Measurements from ENCODE around the gene MAN2A1. TPM values are rescaled to one million over a fixed set of nuclear protein-coding genes. Genes with fewer than 3 reads are reported as not detected.

MAN2A1 gene
- polyA plus RNA-seq, 2 of the 4 experiments (the other 2 are of a cell fraction): 15.8 to 51.5 TPM

GRCh38 chr5:109643791-109644350 is 45.9 kb upstream of the MAN2A1 start:
- POLR2A ChIA-PET: no interaction called here
- no peak for ATAC-seq
- WGBS (ENCODE audit: missing lambda C conversion rate): 16% methylated on average over 4 of the region's 4 CpGs

GRCh38 chr5:109644829-109645228 is 44.9 kb upstream of the MAN2A1 start:
- FAIRE-seq: no peak
- no peaks in the 10 kb centered on the region for H3K4me1 ChIP-seq
- POLR2A ChIA-PET: no interaction called here
- TF ChIP-seq HEYL (CRISPR knock-in tag; IDR thresholded peaks at IDR 0.05) (no peak), GATA3 (IDR thresholded peaks at IDR 0.05; ENCODE audit: borderline replicate concordance) (no peak), MAFK (IDR thresholded peaks at IDR 0.05; ENCODE audit: partially characterized antibody) (no peak), BHLHE40 (IDR thresholded peaks at IDR 0.05; ENCODE audit: low read depth, low read length) (no peak), BCL3 (IDR thresholded peaks at IDR 0.05) (no peak), PBX3 (IDR thresholded peaks at IDR 0.05) (no peak)
- ATAC-seq: no peak
- CTCF ChIA-PET: no interaction called here
- no peak overlapping the region for H3K4me2 ChIP-seq
- 60% methylated on average over 7 of the region's 7 CpGs for WGBS (ENCODE audit: missing lambda C conversion rate)
- H3K4me3 ChIP-seq: no peak overlapping the region
- DNase-seq (ENCODE audit: low read depth in 1 of 2, low spot score in 1 of 2): no peak
- no peaks in the 10 kb centered on the region for H3K9me3 ChIP-seq
- H3K27ac ChIP-seq: no peak overlapping the region

More at GRCh38 chr5:109643791-109644350, 45.9 kb upstream of the MAN2A1 start:
- Histone ChIP-seq H3K4me1 (no peaks in the 10 kb centered on the region), H3K9me3 (no peaks in the 10 kb centered on the region), H3K4me2 (no peak overlapping the region), H3K27ac (no peak overlapping the region), H3K4me3 (no peak overlapping the region)
- DNase-seq (ENCODE audit: low read depth in 1 of 2, low spot score in 1 of 2) (no peak), FAIRE-seq (no peak)
- CTCF ChIA-PET: interaction anchor here (1.5 kb wide), 1 partner anchor 45 kb away, joined by 4 read pairs; no protein-coding TSS in a partner anchor
- TF ChIP-seq JUN (IDR thresholded peaks at IDR 0.05) (no peak), KDM5A (IDR thresholded peaks at IDR 0.05) (no peak), POLR2AphosphoS2 (conservative IDR thresholded peaks at IDR 0.05; ENCODE audit: low read length) (no peak), BHLHE40 (IDR thresholded peaks at IDR 0.05; ENCODE audit: low read depth, low read length) (no peak), NR3C1 (IDR thresholded peaks at IDR 0.05) (no peak), HES2 (IDR thresholded peaks at IDR 0.05) (no peak), SREBF2 (IDR thresholded peaks at IDR 0.05) (no peak), SMC3 (IDR thresholded peaks at IDR 0.05) (no peak), CHD2 (IDR thresholded peaks at IDR 0.05; ENCODE audit: low read length, partially characterized antibody) (no peak), FOXS1 (CRISPR knock-in tag; IDR thresholded peaks at IDR 0.05) (no peak), PBX3 (IDR thresholded peaks at IDR 0.05) (no peak), RNF2 (IDR thresholded peaks at IDR 0.05; ENCODE audit: borderline replicate concordance, low read depth) (no peak), CEBPB (IDR thresholded peaks at IDR 0.05) (no peak), HOXB5 (CRISPR knock-in tag; IDR thresholded peaks at IDR 0.05) (no peak), TP53 (CRISPR knock-in tag; IDR thresholded peaks at IDR 0.05) (no peak), HOXB13 (CRISPR knock-in tag; IDR thresholded peaks at IDR 0.05; ENCODE audit: low read depth) (no peak), HEYL (CRISPR knock-in tag; IDR thresholded peaks at IDR 0.05) (no peak)

GRCh38 chr5:109645707-109646192 is 44.0 kb upstream of the MAN2A1 start:
- FAIRE-seq (no peak), DNase-seq (ENCODE audit: low read depth in 1 of 2, low spot score in 1 of 2) (no peak), ATAC-seq (no peak)
- 8% methylated on average over 2 of the region's 2 CpGs for WGBS (ENCODE audit: missing lambda C conversion rate)
- no peak overlapping the region for H3K4me2 ChIP-seq
- no peak overlapping the region for H3K27ac ChIP-seq
- H3K9me3 ChIP-seq: no peaks in the 10 kb centered on the region
- CTCF ChIA-PET: no interaction called here
- POLR2A ChIA-PET: no interaction called here
- no peaks in the 10 kb centered on the region for H3K4me1 ChIP-seq
- H3K4me3 ChIP-seq: no peak overlapping the region
- TF ChIP-seq RARB (CRISPR knock-in tag; IDR thresholded peaks at IDR 0.05) (no peak), TP53 (CRISPR knock-in tag; IDR thresholded peaks at IDR 0.05) (no peak), HMGXB4 (CRISPR knock-in tag; IDR thresholded peaks at IDR 0.05; ENCODE audit: borderline replicate concordance) (no peak), ZNF302 (CRISPR knock-in tag; IDR thresholded peaks at IDR 0.05) (no peak), USF2 (IDR thresholded peaks at IDR 0.05) (no peak), CHD4 (IDR thresholded peaks at IDR 0.05; ENCODE audit: borderline replicate concordance) (no peak), FOSB (CRISPR knock-in tag; IDR thresholded peaks at IDR 0.05) (no peak), NR3C1 (IDR thresholded peaks at IDR 0.05) (no peak), PHF8 (IDR thresholded peaks at IDR 0.05; ENCODE audit: borderline replicate concordance, low read depth) (no peak), POLR2AphosphoS2 (conservative IDR thresholded peaks at IDR 0.05; ENCODE audit: low read length) (no peak), BCL3 (IDR thresholded peaks at IDR 0.05) (no peak)
